GM12878 (cell line): ENCODE data around the gene GUCY2D.
A peak's percentile ranks its signal among the peaks of the same experiment; 100 is the strongest.

ENCODE experiments used
- ASH2L ChIP-seq: fragments of 300-600, 200-600 bp; sonication (generic); IDR thresholded peaks from 2 replicates; pipeline ENCODE4 v1.6.1; 2017; ENCODE audit warnings: low read depth, mild to moderate bottlenecking, borderline replicate concordance
- CEBPB ChIP-seq, 2 experiments: fragments of 150-350 bp in 1 of 2; IDR thresholded peaks; 2 replicates each; pipeline ENCODE4 v1.6.1; 2012 to 2014; ENCODE audit warnings: low read depth in 2 of 2, low read length in 2 of 2, borderline replicate concordance in 1 of 2, inconsistent platforms in 1 of 2
- CHD4 ChIP-seq: fragments of 200-600 bp; sonication (generic); IDR thresholded peaks from 2 replicates; pipeline ENCODE4 v1.6.1; 2016; ENCODE audit warnings: mild to moderate bottlenecking
- POLR2A ChIP-seq: IDR thresholded peaks from 2 replicates; pipeline ENCODE4 v1.6.1; 2011; ENCODE audit warnings: low read depth, mild to moderate bottlenecking, low read length
- TCF3 ChIP-seq: IDR thresholded peaks from 2 replicates; pipeline ENCODE4 v1.6.1; 2012; ENCODE audit warnings: low read depth, mild to moderate bottlenecking, low read length, borderline replicate concordance; ENCODE audit not compliant: insufficient read depth
- TF ChIP-seq, protein P1 (sequence below), 3 experiments: IDR thresholded peaks in 2 of 3; conservative IDR thresholded peaks in 1 of 3; 2 replicates each; pipeline ENCODE4 v1.5.1; 2011; ENCODE audit warnings: low read depth in 3 of 3, low read length in 3 of 3, mild to moderate bottlenecking in 3 of 3, control low read depth in 2 of 3, moderate library complexity in 2 of 3, inconsistent platforms in 1 of 3, mixed read lengths in 1 of 3; ENCODE audit not compliant: control insufficient read depth in 2 of 3, insufficient read depth in 1 of 3; ENCODE audit errors: extremely low read depth in 1 of 3
- TF ChIP-seq, protein P2 (sequence below): fragments of 450-650 bp; IDR thresholded peaks from 2 replicates; pipeline ENCODE4 v1.6.1; 2017; ENCODE audit warnings: mild to moderate bottlenecking, moderate library complexity
- TF ChIP-seq, protein P3 (sequence below): IDR thresholded peaks from 2 replicates; pipeline ENCODE4 v1.6.1; 2012; ENCODE audit warnings: mild to moderate bottlenecking, low read depth, low read length

DNA sequence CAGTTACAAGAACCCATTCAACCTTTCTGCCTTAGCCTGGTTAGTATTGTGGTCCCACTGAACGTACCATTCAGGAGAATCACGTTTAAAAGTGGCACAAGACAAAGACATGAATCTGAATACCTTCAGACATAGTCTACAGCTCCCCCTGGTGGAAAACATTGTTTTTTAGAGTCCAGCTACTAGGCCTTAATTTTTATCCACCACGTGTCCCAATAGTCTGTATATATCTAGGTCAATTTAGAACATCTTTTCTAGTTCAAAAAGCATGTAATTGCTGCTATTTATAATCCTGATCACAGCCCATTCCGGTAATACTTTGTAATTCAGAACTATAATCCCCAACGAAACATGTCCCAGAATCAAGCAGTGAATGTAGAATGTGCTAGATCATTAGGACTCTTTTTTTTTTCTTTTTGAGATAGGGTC is 13.7 kb upstream of the GUCY2D start:
- TF ChIP-seq, protein P1, sequence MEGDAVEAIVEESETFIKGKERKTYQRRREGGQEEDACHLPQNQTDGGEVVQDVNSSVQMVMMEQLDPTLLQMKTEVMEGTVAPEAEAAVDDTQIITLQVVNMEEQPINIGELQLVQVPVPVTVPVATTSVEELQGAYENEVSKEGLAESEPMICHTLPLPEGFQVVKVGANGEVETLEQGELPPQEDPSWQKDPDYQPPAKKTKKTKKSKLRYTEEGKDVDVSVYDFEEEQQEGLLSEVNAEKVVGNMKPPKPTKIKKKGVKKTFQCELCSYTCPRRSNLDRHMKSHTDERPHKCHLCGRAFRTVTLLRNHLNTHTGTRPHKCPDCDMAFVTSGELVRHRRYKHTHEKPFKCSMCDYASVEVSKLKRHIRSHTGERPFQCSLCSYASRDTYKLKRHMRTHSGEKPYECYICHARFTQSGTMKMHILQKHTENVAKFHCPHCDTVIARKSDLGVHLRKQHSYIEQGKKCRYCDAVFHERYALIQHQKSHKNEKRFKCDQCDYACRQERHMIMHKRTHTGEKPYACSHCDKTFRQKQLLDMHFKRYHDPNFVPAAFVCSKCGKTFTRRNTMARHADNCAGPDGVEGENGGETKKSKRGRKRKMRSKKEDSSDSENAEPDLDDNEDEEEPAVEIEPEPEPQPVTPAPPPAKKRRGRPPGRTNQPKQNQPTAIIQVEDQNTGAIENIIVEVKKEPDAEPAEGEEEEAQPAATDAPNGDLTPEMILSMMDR (IDR thresholded peaks at IDR 0.05 in 2 of 3, conservative IDR thresholded peaks at IDR 0.05 in 1 of 3; ENCODE audit: control insufficient read depth in 2 of 3, extremely low read depth in 1 of 3, insufficient read depth in 1 of 3, low read depth in 3 of 3, low read length in 3 of 3), result peak; percentile 45 to 65 (median 52); a peak in 5 of 6 replicates
- TF ChIP-seq, protein P2, sequence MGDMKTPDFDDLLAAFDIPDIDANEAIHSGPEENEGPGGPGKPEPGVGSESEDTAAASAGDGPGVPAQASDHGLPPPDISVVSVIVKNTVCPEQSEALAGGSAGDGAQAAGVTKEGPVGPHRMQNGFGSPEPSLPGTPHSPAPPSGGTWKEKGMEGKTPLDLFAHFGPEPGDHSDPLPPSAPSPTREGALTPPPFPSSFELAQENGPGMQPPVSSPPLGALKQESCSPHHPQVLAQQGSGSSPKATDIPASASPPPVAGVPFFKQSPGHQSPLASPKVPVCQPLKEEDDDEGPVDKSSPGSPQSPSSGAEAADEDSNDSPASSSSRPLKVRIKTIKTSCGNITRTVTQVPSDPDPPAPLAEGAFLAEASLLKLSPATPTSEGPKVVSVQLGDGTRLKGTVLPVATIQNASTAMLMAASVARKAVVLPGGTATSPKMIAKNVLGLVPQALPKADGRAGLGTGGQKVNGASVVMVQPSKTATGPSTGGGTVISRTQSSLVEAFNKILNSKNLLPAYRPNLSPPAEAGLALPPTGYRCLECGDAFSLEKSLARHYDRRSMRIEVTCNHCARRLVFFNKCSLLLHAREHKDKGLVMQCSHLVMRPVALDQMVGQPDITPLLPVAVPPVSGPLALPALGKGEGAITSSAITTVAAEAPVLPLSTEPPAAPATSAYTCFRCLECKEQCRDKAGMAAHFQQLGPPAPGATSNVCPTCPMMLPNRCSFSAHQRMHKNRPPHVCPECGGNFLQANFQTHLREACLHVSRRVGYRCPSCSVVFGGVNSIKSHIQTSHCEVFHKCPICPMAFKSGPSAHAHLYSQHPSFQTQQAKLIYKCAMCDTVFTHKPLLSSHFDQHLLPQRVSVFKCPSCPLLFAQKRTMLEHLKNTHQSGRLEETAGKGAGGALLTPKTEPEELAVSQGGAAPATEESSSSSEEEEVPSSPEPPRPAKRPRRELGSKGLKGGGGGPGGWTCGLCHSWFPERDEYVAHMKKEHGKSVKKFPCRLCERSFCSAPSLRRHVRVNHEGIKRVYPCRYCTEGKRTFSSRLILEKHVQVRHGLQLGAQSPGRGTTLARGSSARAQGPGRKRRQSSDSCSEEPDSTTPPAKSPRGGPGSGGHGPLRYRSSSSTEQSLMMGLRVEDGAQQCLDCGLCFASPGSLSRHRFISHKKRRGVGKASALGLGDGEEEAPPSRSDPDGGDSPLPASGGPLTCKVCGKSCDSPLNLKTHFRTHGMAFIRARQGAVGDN, result no peak
- TF ChIP-seq ASH2L (no peak), CEBPB (IDR thresholded peaks at IDR 0.05; ENCODE audit: borderline replicate concordance in 1 of 2, low read depth in 2 of 2, low read length in 2 of 2) (no peak), TCF3 (no peak), POLR2A (no peak), CHD4 (no peak)
- TF ChIP-seq, protein P3, sequence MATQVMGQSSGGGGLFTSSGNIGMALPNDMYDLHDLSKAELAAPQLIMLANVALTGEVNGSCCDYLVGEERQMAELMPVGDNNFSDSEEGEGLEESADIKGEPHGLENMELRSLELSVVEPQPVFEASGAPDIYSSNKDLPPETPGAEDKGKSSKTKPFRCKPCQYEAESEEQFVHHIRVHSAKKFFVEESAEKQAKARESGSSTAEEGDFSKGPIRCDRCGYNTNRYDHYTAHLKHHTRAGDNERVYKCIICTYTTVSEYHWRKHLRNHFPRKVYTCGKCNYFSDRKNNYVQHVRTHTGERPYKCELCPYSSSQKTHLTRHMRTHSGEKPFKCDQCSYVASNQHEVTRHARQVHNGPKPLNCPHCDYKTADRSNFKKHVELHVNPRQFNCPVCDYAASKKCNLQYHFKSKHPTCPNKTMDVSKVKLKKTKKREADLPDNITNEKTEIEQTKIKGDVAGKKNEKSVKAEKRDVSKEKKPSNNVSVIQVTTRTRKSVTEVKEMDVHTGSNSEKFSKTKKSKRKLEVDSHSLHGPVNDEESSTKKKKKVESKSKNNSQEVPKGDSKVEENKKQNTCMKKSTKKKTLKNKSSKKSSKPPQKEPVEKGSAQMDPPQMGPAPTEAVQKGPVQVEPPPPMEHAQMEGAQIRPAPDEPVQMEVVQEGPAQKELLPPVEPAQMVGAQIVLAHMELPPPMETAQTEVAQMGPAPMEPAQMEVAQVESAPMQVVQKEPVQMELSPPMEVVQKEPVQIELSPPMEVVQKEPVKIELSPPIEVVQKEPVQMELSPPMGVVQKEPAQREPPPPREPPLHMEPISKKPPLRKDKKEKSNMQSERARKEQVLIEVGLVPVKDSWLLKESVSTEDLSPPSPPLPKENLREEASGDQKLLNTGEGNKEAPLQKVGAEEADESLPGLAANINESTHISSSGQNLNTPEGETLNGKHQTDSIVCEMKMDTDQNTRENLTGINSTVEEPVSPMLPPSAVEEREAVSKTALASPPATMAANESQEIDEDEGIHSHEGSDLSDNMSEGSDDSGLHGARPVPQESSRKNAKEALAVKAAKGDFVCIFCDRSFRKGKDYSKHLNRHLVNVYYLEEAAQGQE, result no peak
